HEK293 (cell line): ENCODE measurements around the gene ZNF367.

Source experiments
- KLF9 ChIP-seq: fragments of 450-650 bp; formaldehyde crosslinking; IDR thresholded peaks from 2 replicates; pipeline ENCODE4 v1.5.1; 2016; ENCODE audit warnings: missing biosample characterization, missing genetic modification characterization, low read depth
- OSR2 ChIP-seq: fragments of 450-650 bp; formaldehyde crosslinking; IDR thresholded peaks from 2 replicates; pipeline ENCODE4 v1.5.1; 2016; ENCODE audit warnings: missing biosample characterization, missing genetic modification characterization
- PRDM4 ChIP-seq: fragments of 450-650 bp; formaldehyde crosslinking; IDR thresholded peaks from 2 replicates; pipeline ENCODE4 v1.5.1; 2017; ENCODE audit warnings: missing biosample characterization, missing genetic modification characterization
- SP2 ChIP-seq: fragments of 450-650 bp; formaldehyde crosslinking; IDR thresholded peaks from 2 replicates; pipeline ENCODE4 v1.5.1; 2016; ENCODE audit warnings: missing biosample characterization, missing genetic modification characterization
- WT1 ChIP-seq: fragments of 450-650 bp; formaldehyde crosslinking; IDR thresholded peaks from 2 replicates; pipeline ENCODE4 v1.5.1; 2016; ENCODE audit warnings: missing biosample characterization, missing genetic modification characterization
- ZBTB11 ChIP-seq: fragments of 450-650 bp; formaldehyde crosslinking; conservative IDR thresholded peaks from 2 replicates; pipeline ENCODE4 v1.5.1; 2016; ENCODE audit warnings: low read depth, missing biosample characterization, missing genetic modification characterization
- ZBTB44 ChIP-seq: fragments of 450-650 bp; IDR thresholded peaks from 2 replicates; pipeline ENCODE4 v1.5.1; 2018; ENCODE audit warnings: missing biosample characterization, mild to moderate bottlenecking, missing genetic modification characterization
- ZBTB6 ChIP-seq: fragments of 450-650 bp; formaldehyde crosslinking; IDR thresholded peaks from 2 replicates; pipeline ENCODE4 v1.5.1; 2017; ENCODE audit warnings: missing biosample characterization, missing genetic modification characterization
- ZFP37 ChIP-seq: fragments of 450-650 bp; formaldehyde crosslinking; IDR thresholded peaks from 2 replicates; pipeline ENCODE4 v1.5.1; 2016; ENCODE audit warnings: missing biosample characterization, missing genetic modification characterization
- ZNF114 ChIP-seq: fragments of 450-650 bp; formaldehyde crosslinking; IDR thresholded peaks from 2 replicates; pipeline ENCODE4 v1.5.0; 2017; ENCODE audit warnings: missing biosample characterization, missing genetic modification characterization
- ZNF121 ChIP-seq: fragments of 450-650 bp; formaldehyde crosslinking; IDR thresholded peaks from 2 replicates; pipeline ENCODE4 v1.5.1; 2016; ENCODE audit warnings: missing biosample characterization, missing genetic modification characterization
- ZNF148 ChIP-seq: fragments of 450-650 bp; formaldehyde crosslinking; IDR thresholded peaks from 2 replicates; pipeline ENCODE4 v1.5.0; 2017; ENCODE audit warnings: missing biosample characterization, missing genetic modification characterization, borderline replicate concordance
- ZNF184 ChIP-seq: fragments of 450-650 bp; IDR thresholded peaks from 2 replicates; pipeline ENCODE4 v1.5.1; 2018; ENCODE audit warnings: missing biosample characterization, mild to moderate bottlenecking, missing genetic modification characterization
- ZNF26 ChIP-seq: fragments of 450-650 bp; formaldehyde crosslinking; IDR thresholded peaks from 2 replicates; pipeline ENCODE4 v1.5.1; 2016; ENCODE audit warnings: missing biosample characterization, missing genetic modification characterization
- ZNF391 ChIP-seq: fragments of 450-650 bp; formaldehyde crosslinking; IDR thresholded peaks from 2 replicates; pipeline ENCODE4 v1.5.1; 2016; ENCODE audit warnings: low read depth, missing biosample characterization, missing genetic modification characterization, borderline replicate concordance
- ZNF404 ChIP-seq: fragments of 450-650 bp; formaldehyde crosslinking; IDR thresholded peaks from 2 replicates; pipeline ENCODE4 v1.5.1; 2017; ENCODE audit warnings: missing biosample characterization, missing genetic modification characterization
- ZNF433 ChIP-seq: fragments of 450-650 bp; formaldehyde crosslinking; IDR thresholded peaks from 2 replicates; pipeline ENCODE4 v1.5.1; 2016; ENCODE audit warnings: missing biosample characterization, missing genetic modification characterization, low read depth
- ZNF544 ChIP-seq: fragments of 450-650 bp; formaldehyde crosslinking; IDR thresholded peaks from 2 replicates; pipeline ENCODE4 v1.5.0; 2017; ENCODE audit warnings: missing biosample characterization, missing genetic modification characterization
- ZNF560 ChIP-seq: fragments of 450-650 bp; formaldehyde crosslinking; IDR thresholded peaks from 2 replicates; pipeline ENCODE4 v1.5.1; 2017; ENCODE audit warnings: missing biosample characterization, missing genetic modification characterization, borderline replicate concordance
- ZNF654 ChIP-seq: fragments of 450-650 bp; formaldehyde crosslinking; IDR thresholded peaks from 2 replicates; pipeline ENCODE4 v1.5.1; 2016; ENCODE audit warnings: low read depth, missing biosample characterization, missing genetic modification characterization
- ZNF704 ChIP-seq: fragments of 450-650 bp; formaldehyde crosslinking; IDR thresholded peaks from 2 replicates; pipeline ENCODE4 v1.5.1; 2016; ENCODE audit warnings: missing biosample characterization, missing genetic modification characterization
- ZNF747 ChIP-seq: fragments of 450-650 bp; formaldehyde crosslinking; IDR thresholded peaks from 2 replicates; pipeline ENCODE4 v1.5.1; 2016; ENCODE audit warnings: missing biosample characterization, missing genetic modification characterization
- ZNF76 ChIP-seq: fragments of 450-650 bp; formaldehyde crosslinking; IDR thresholded peaks from 2 replicates; pipeline ENCODE4; 2016; ENCODE audit warnings: low read depth, missing biosample characterization, missing genetic modification characterization, borderline replicate concordance
- ZNF777 ChIP-seq: fragments of 450-650 bp; formaldehyde crosslinking; IDR thresholded peaks from 2 replicates; pipeline ENCODE4 v1.5.1; 2017; ENCODE audit warnings: missing biosample characterization, missing genetic modification characterization, borderline replicate concordance
- ZSCAN30 ChIP-seq: fragments of 450-650 bp; IDR thresholded peaks from 2 replicates; pipeline ENCODE4 v1.5.1; 2018; ENCODE audit warnings: missing biosample characterization, mild to moderate bottlenecking, missing genetic modification characterization, moderate library complexity

ZNF367 gene

GRCh38 chr9:96418083-96418919 lies at the start of gene ZNF367 (continued):
- TF ChIP-seq ZNF184, result no peak
- 0 out of 2 replicates have a peak, but pooled peaks have one; percentile 17 for TF ChIP-seq PRDM4 (tag by site-specific recombination)
- no peak for TF ChIP-seq ZNF544
- no peak for TF ChIP-seq ZNF777 (tag by site-specific recombination)
- no peak for TF ChIP-seq ZBTB6 (tag by site-specific recombination)
- no peak for TF ChIP-seq ZNF654 (tag by site-specific recombination)
- TF ChIP-seq ZNF121 (tag by site-specific recombination), result no peak
- TF ChIP-seq ZNF114 (tag by site-specific recombination), result no peak
- TF ChIP-seq ZSCAN30 (tag by site-specific recombination), result peak; percentile 52
- TF ChIP-seq ZBTB11 (tag by site-specific recombination), result no peak; the same call in 1 of the 2 replicates
- TF ChIP-seq SP2 (tag by site-specific recombination), result peak; percentile 73
- no peak for TF ChIP-seq OSR2 (tag by site-specific recombination)
- no peak for TF ChIP-seq ZNF704
- no peak for TF ChIP-seq ZBTB44
- no peak for TF ChIP-seq ZNF148 (tag by site-specific recombination)
- TF ChIP-seq ZNF560 (tag by site-specific recombination), result no peak
- peak; percentile 66; the same call in 1 of the 2 replicates for TF ChIP-seq ZNF391 (tag by site-specific recombination)
- 0 out of 2 replicates have a peak, but pooled peaks have one; percentile 12 for TF ChIP-seq WT1 (tag by site-specific recombination)
- no peak for TF ChIP-seq ZFP37 (tag by site-specific recombination)
- no peak for TF ChIP-seq ZNF433 (tag by site-specific recombination)
- peak; percentile 62; the same call in 1 of the 2 replicates for TF ChIP-seq KLF9
- TF ChIP-seq ZNF404 (tag by site-specific recombination), result no peak
- TF ChIP-seq ZNF747, result no peak
- TF ChIP-seq ZNF76, result peak; percentile 74
- no peak for TF ChIP-seq ZNF26 (tag by site-specific recombination)
